Upper lobe of left lung (tissue), 6 donors: ENCODE measurements around the gene AXDND1. TPM values are rescaled to one million over a fixed set of nuclear protein-coding genes. Genes with fewer than 3 reads are reported as not detected.
"Not testable (repeated sequence)": the region's sequence is repeated elsewhere in the genome, so short reads cannot be mapped to it uniquely, and the experiment has no call there.

Source experiments
- ATAC-seq, 2 donors: fragments of 200-7000 bp; cut with Tn5 transposase; one replicate each; pipeline ENCODE4 v1.9.1; 2022; ENCODE audit warnings: mild to moderate bottlenecking in 2 of 2, moderate library complexity in 2 of 2; ENCODE audit not compliant: low FRiP score in 2 of 2
- DNase-seq, 2 donors: peaks; one replicate each; pipeline ENCODE4 v3.0.0-alpha.2; 2019 to 2020
- H3K27ac ChIP-seq, 4 donors: fragments of 200-600 bp; sonication (generic); one replicate each; pipeline ENCODE4 v1.5.1; 2016 to 2019
- H3K27me3 ChIP-seq, 4 donors: fragments of 200-600 bp; sonication (generic); one replicate each; pipeline ENCODE4 v1.5.1; 2017 to 2019
- H3K36me3 ChIP-seq, 4 donors: fragments of 200-600 bp; sonication (generic); one replicate each; pipeline ENCODE4 v1.5.1; 2016 to 2019
- H3K4me1 ChIP-seq, 4 donors: fragments of 200-600 bp; sonication (generic); one replicate each; pipeline ENCODE4 v1.5.1; 2018 to 2019
- H3K4me3 ChIP-seq, 4 donors: fragments of 200-600 bp; sonication (generic); one replicate each; pipeline ENCODE4 v1.5.1; 2017 to 2019; ENCODE audit warnings: mild to moderate bottlenecking in 2 of 4, moderate library complexity in 1 of 4
- H3K9me3 ChIP-seq, 4 donors: fragments of 200-600 bp; sonication (generic); one replicate each; pipeline ENCODE4 v1.5.1; 2018 to 2019
- EP300 ChIP-seq, 4 donors: sonication (generic); formaldehyde crosslinking; IDR thresholded peaks; one replicate each; pipeline ENCODE4 v1.5.1; 2017; ENCODE audit warnings: antibody characterized with exemption in 4 of 4, control low read depth in 2 of 4
- POLR2A ChIP-seq, 4 donors: fragments of 450-650 bp; IDR thresholded peaks; one replicate each; pipeline ENCODE4 v1.5.1; 2016 to 2017; ENCODE audit warnings: antibody characterized with exemption in 4 of 4, mild to moderate bottlenecking in 2 of 4
- POLR2AphosphoS5 ChIP-seq, 2 donors: sonication (generic); formaldehyde crosslinking; IDR thresholded peaks; one replicate each; pipeline ENCODE4 v1.5.1; 2017; ENCODE audit warnings: antibody characterized with exemption in 2 of 2
- WGBS, 2 donors: methylation state at CpG; one replicate each; pipeline ENCODE4 v1.1.5; 2017 to 2018; 5-methylcytosine and 5-hydroxymethylcytosine counted together
- total RNA-seq, 6 donors: library from RNA; depleted of rRNA in 4 of 6; stranded (reverse); fragments of >200 nt in 4 of 6; gene quantifications; one replicate each; pipeline versions ENCODE4 v1.1.0 to v1.2.1, GENCODE V29; 2016 to 2021
- TF ChIP-seq, protein P1 (sequence below), 6 experiments: fragments of 450-650 bp in 4 of 6; fragments of 200-600 bp in 2 of 6; sonication (generic) in 2 of 6; IDR thresholded peaks; one replicate each; pipeline ENCODE4 v1.5.1; 2016 to 2019; ENCODE audit warnings: antibody characterized with exemption in 6 of 6
- donor health status: DM: no; HTN: no; CAD: no; lungs with moderate emphysema.
- donor health status: DM: no; HTN: yes; CAD: no; lungs with severe emphysema.

Gene AXDND1
- total RNA-seq, 6 donors from 2014 or later = 0.44 to 2.9 (median 0.61) TPM; not detected in 3

GRCh38 chr1:179393721-179394120 is 27.9 kb downstream of the AXDND1 start:
- H3K27ac ChIP-seq = no peak overlapping the region
- TF ChIP-seq POLR2A (IDR thresholded peaks at IDR 0.05) = no peak
- TF ChIP-seq POLR2AphosphoS5 (IDR thresholded peaks at IDR 0.05) = no peak
- no peak for TF ChIP-seq EP300 (IDR thresholded peaks at IDR 0.05)
- TF ChIP-seq, protein P1, sequence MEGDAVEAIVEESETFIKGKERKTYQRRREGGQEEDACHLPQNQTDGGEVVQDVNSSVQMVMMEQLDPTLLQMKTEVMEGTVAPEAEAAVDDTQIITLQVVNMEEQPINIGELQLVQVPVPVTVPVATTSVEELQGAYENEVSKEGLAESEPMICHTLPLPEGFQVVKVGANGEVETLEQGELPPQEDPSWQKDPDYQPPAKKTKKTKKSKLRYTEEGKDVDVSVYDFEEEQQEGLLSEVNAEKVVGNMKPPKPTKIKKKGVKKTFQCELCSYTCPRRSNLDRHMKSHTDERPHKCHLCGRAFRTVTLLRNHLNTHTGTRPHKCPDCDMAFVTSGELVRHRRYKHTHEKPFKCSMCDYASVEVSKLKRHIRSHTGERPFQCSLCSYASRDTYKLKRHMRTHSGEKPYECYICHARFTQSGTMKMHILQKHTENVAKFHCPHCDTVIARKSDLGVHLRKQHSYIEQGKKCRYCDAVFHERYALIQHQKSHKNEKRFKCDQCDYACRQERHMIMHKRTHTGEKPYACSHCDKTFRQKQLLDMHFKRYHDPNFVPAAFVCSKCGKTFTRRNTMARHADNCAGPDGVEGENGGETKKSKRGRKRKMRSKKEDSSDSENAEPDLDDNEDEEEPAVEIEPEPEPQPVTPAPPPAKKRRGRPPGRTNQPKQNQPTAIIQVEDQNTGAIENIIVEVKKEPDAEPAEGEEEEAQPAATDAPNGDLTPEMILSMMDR (IDR thresholded peaks at IDR 0.05) = no peak
- no peak for DNase-seq
- H3K36me3 ChIP-seq = no peaks in the 10 kb centered on the region
- no peaks in the 10 kb centered on the region for H3K4me1 ChIP-seq
- WGBS, 2 donors = 94 to 97% methylated on average over 3 of the region's 3 CpGs
- no peak for ATAC-seq
- no peak overlapping the region for H3K4me3 ChIP-seq
- H3K9me3 ChIP-seq = peaks cover 0 to 8% (median 2%) of the 10 kb centered on the region in 4 donors
- no peaks in the 10 kb centered on the region for H3K27me3 ChIP-seq

DNA sequence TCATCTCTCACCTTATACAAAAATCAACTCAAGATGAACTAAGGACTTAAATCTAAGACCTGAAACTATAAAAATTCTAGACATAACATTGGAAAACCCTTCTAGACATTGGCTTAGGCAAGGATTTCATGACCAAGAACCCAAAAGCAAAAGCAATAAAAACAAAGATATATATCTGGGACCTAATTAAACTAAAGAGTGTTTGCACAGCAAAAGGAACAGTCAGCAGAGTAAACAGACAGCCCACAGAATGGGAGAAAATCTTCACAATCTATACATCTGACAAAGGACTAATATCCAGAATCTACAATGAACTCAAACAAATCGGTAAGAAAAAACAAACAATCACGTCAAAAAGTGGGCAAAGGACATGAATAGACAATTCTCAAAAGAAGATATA is 33.6 kb downstream of the AXDND1 start:
- not testable (repeated sequence) for H3K27me3 ChIP-seq, ATAC-seq, H3K36me3 ChIP-seq, H3K27ac ChIP-seq, H3K9me3 ChIP-seq, H3K4me1 ChIP-seq, H3K4me3 ChIP-seq, DNase-seq
- 74 to 80% methylated on average over 2 of the region's 2 CpGs for WGBS, 2 donors

DNA sequence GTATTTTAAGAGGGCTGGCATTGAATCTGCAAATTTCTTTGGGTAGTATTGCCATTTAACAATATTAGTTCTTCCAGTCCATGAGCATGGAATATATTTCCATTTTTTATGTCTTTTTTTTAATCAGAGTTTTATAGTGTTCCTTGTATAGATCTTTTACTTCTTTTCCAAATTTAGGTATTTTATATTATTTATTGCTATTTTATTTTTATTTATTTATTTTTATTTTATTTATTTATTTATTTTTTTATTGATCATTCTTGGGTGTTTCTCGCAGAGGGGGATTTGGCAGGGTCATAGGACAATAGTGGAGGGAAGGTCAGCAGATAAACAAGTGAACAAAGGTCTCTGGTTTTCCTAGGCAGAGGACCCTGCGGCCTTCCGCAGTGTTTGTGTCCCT is 52.0 kb downstream of the AXDND1 start:
- DNase-seq, H3K9me3 ChIP-seq, H3K4me1 ChIP-seq, H3K27me3 ChIP-seq, H3K36me3 ChIP-seq, H3K4me3 ChIP-seq, ATAC-seq, H3K27ac ChIP-seq: not testable (repeated sequence)
- WGBS, 2 donors = 81% methylated on average over 1 of the region's 3 CpGs; no CpG with 5 or more reads in 1 of the 2 donors

GRCh38 chr1:179418706-179419105 is 52.9 kb downstream of the AXDND1 start:
- not testable (repeated sequence) for H3K36me3 ChIP-seq, ATAC-seq, H3K27ac ChIP-seq, H3K4me1 ChIP-seq, H3K4me3 ChIP-seq, H3K9me3 ChIP-seq, H3K27me3 ChIP-seq
- WGBS, 2 donors = 90% methylated on average over 13 of the region's 32 CpGs; no CpG with 5 or more reads in 1 of the 2 donors
- DNase-seq = peak in 1 of 2 donors; percentile 65

DNA sequence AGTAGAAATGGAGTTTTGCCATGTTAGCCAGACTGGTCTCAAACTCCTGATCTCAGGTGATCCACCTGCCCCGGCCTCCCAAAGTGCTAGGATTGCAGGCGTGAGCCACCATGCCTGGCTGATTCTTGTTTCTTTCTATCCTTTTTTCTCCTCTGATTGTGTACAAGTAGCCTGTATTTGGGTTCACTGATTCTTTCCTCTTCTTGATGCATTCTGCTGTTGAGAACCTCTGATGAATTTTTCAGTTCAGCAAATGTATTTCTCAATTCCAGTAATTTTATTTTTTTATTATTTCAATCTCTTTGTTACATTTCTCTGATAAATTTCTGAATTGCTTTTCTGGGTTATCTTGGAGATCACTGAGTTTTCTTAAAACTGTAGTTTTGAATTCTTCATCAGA is 58.8 kb downstream of the AXDND1 start:
- DNase-seq = no peak
- Histone ChIP-seq H3K9me3 (peaks cover 0 to 16% (median 11%) of the 10 kb centered on the region in 4 donors), H3K36me3 (no peaks in the 10 kb centered on the region), H3K27me3 (no peaks in the 10 kb centered on the region), H3K4me3 (no peak overlapping the region), H3K4me1 (no peaks in the 10 kb centered on the region), H3K27ac (no peak overlapping the region)
- no peak for ATAC-seq
- WGBS, 2 donors = 96 to 100% methylated on average over 2 of the region's 2 CpGs
- TF ChIP-seq, protein P1 (IDR thresholded peaks at IDR 0.05) = no peak
- no peak for TF ChIP-seq POLR2AphosphoS5 (IDR thresholded peaks at IDR 0.05)
- no peak for TF ChIP-seq POLR2A (IDR thresholded peaks at IDR 0.05)
- no peak for TF ChIP-seq EP300 (IDR thresholded peaks at IDR 0.05)

DNA sequence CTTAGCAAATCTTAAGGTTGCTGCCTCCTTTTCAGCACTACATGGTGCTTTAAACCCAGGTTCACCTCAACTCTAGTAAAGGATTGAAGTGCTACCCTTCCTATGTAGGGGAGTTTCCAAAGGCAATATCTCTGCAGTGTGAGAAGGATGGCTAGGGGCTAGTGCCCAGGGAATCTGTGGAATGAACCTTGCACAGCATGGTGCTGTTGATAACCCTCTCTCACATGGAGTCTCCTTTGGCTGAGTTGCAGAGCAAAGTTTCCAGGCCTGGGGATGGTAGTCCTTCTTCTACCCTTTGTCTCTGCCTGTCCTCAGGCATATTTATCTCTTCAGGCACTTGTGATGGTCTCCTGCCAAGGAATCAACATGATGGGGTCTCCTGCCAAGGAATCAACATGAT is 59.4 kb downstream of the AXDND1 start:
- H3K4me3 ChIP-seq = no peak overlapping the region
- no peak overlapping the region for H3K27ac ChIP-seq
- ATAC-seq (no peak), DNase-seq (no peak)
- no peaks in the 10 kb centered on the region for H3K36me3 ChIP-seq
- H3K9me3 ChIP-seq = peaks cover 0 to 16% (median 11%) of the 10 kb centered on the region in 4 donors
- no peaks in the 10 kb centered on the region for H3K4me1 ChIP-seq
- no peaks in the 10 kb centered on the region for H3K27me3 ChIP-seq
- no peak for TF ChIP-seq EP300 (IDR thresholded peaks at IDR 0.05)
- no peak for TF ChIP-seq POLR2AphosphoS5 (IDR thresholded peaks at IDR 0.05)
- no peak for TF ChIP-seq POLR2A (IDR thresholded peaks at IDR 0.05)
- TF ChIP-seq, protein P1 (IDR thresholded peaks at IDR 0.05) = no peak
